ENCODE data around the gene DAB2. TPM values are rescaled to one million over a fixed set of nuclear protein-coding genes. Genes with fewer than 3 reads are reported as not detected.
A peak's percentile ranks its signal among the peaks of the same experiment; 100 is the strongest.

Gene DAB2
- total RNA-seq, 6 experiments from 2014 or later = 228 to 285 (median 237) TPM

DNA sequence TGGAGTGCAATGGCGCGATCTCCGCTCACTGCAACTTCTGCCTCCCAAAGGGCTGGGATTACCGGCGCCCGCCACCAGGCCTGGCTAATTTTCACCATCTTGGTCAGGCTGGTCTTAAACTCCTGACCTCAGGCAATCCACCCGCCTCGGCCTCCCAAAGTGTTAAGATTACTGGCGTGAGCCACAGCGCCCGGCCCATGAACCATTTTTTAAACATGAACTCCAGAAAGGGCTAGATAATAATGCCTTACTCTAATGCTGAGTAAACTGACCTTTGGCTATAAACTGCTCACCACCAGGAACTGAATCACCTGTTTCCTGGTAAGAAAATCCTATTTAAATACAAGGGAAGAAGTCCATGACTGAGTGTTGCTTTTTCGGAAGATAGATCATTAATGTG is 23.2 kb upstream of the DAB2 start:
- TF ChIP-seq, protein P1, sequence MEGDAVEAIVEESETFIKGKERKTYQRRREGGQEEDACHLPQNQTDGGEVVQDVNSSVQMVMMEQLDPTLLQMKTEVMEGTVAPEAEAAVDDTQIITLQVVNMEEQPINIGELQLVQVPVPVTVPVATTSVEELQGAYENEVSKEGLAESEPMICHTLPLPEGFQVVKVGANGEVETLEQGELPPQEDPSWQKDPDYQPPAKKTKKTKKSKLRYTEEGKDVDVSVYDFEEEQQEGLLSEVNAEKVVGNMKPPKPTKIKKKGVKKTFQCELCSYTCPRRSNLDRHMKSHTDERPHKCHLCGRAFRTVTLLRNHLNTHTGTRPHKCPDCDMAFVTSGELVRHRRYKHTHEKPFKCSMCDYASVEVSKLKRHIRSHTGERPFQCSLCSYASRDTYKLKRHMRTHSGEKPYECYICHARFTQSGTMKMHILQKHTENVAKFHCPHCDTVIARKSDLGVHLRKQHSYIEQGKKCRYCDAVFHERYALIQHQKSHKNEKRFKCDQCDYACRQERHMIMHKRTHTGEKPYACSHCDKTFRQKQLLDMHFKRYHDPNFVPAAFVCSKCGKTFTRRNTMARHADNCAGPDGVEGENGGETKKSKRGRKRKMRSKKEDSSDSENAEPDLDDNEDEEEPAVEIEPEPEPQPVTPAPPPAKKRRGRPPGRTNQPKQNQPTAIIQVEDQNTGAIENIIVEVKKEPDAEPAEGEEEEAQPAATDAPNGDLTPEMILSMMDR (IDR thresholded peaks at IDR 0.05) = no peak
- Mint-ChIP-seq H3K9me3 (no peaks in the 10 kb centered on the region), H3K36me3 (ENCODE audit: low read depth) (no peaks in the 10 kb centered on the region; the same call in 1 of the 2 replicates), H3K4me3 (no peak overlapping the region), H3K4me1 (ENCODE audit: low read depth) (peaks cover 51% of the 10 kb centered on the region), H3K27me3 (ENCODE audit: insufficient read depth) (no peaks in the 10 kb centered on the region), H3K27ac (no peak overlapping the region)
- DNase-seq = no peak

DNA sequence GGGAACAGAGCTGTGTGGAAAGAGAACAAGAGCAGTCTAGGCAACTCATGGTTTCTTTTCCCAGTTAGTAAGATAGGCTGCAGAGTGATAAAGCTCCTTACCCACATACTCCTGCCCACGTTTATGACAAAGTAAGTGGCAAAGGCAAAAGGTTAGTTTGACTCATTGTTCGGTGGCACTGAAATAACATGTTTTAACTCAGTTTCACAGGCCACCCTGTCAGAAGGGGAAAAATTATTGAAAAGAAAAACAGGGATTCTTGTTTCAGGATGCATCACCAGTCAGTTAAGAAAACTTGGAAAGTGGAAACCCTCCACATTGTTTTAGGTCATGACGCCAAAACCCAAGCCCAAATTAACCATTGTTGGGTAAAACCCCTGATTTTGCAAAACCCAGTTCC is 22.3 kb upstream of the DAB2 start:
- Mint-ChIP-seq H3K27ac (peak overlapping the region; percentile 49; the same call in 1 of the 2 replicates), H3K27me3 (ENCODE audit: insufficient read depth) (no peaks in the 10 kb centered on the region), H3K4me1 (ENCODE audit: low read depth) (peaks cover 44% of the 10 kb centered on the region), H3K4me3 (no peak overlapping the region; the same call in 1 of the 2 replicates), H3K36me3 (ENCODE audit: low read depth) (no peaks in the 10 kb centered on the region; the same call in 1 of the 2 replicates), H3K9me3 (no peaks in the 10 kb centered on the region)
- TF ChIP-seq, protein P1 (IDR thresholded peaks at IDR 0.05) = no peak
- no peak for DNase-seq

DNA sequence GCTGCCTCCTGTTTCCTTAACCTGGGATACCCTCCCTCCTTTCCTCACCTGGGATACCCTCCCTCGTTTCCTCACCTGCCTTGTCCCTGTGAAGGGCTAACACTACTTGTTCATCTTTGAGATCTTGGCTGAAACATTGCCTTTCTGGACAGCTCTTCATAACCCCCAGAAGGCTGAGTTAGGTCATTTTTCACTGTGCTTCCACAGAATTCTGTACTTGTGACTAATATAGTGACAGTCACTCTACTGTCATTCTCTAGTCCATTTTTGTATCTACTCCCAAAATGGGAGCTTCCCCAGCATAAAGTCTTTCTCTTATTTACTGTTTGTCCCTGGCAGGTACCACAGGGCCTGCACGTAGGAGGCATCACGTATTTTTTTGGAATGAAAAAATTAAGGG is 21.5 kb upstream of the DAB2 start:
- TF ChIP-seq, protein P1 (IDR thresholded peaks at IDR 0.05) = no peak
- no peak for DNase-seq
- Mint-ChIP-seq H3K27ac (no peak overlapping the region), H3K36me3 (ENCODE audit: low read depth) (no peaks in the 10 kb centered on the region; the same call in 1 of the 2 replicates), H3K4me3 (no peak overlapping the region), H3K27me3 (ENCODE audit: insufficient read depth) (no peaks in the 10 kb centered on the region), H3K4me1 (ENCODE audit: low read depth) (peaks cover 46% of the 10 kb centered on the region), H3K9me3 (no peaks in the 10 kb centered on the region)

DNA sequence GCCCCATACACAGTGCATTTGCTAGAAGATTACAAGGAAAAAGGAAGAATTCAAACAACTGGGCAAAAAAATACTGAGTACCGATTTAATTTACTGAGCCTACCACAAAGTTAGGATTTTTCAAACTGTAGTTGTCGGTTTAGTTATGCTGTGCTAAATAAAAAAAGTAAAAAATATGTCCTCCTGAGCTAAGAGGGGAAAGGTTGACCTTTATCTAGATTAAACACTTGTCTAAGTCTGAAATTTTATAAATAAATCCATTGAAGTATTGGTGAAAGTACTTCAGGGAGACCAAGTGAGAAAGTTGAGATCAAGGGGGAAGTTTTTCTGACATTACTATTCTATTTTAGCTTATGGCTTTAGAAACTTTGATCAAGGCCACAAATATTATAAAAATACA is 19.1 kb upstream of the DAB2 start:
- no peak for DNase-seq
- H3K36me3 Mint-ChIP-seq (ENCODE audit: low read depth) = no peaks in the 10 kb centered on the region; the same call in 1 of the 2 replicates
- H3K4me3 Mint-ChIP-seq = no peak overlapping the region
- no peaks in the 10 kb centered on the region for H3K27me3 Mint-ChIP-seq (ENCODE audit: insufficient read depth)
- H3K27ac Mint-ChIP-seq = no peak overlapping the region
- H3K9me3 Mint-ChIP-seq = no peaks in the 10 kb centered on the region
- TF ChIP-seq, protein P1 (IDR thresholded peaks at IDR 0.05) = no peak
- peaks cover 61% of the 10 kb centered on the region for H3K4me1 Mint-ChIP-seq (ENCODE audit: low read depth)

DNA sequence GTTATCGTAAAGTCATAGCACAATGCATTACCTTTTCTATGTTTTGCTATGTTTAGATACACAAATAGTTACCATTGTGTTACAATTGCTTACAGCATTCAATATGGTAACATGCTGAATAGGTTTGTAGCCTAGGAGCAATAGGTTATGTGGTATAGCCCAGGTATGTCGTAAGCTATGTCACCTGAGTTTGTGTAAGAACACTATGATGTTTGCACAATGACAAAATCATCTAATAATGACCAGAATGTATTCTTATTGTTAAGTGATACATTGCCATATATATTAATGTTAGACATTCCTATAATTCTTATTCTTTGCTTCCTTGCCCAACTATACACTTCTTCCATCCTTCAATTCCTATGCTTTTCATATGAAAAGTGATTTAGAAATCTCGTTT is 18.2 kb upstream of the DAB2 start:
- H3K4me1 Mint-ChIP-seq (ENCODE audit: low read depth) = peaks cover 56% of the 10 kb centered on the region
- no peaks in the 10 kb centered on the region; the same call in 1 of the 2 replicates for H3K36me3 Mint-ChIP-seq (ENCODE audit: low read depth)
- no peak overlapping the region for H3K27ac Mint-ChIP-seq
- no peaks in the 10 kb centered on the region for H3K9me3 Mint-ChIP-seq
- TF ChIP-seq, protein P1 (IDR thresholded peaks at IDR 0.05) = no peak
- no peaks in the 10 kb centered on the region for H3K27me3 Mint-ChIP-seq (ENCODE audit: insufficient read depth)
- no peak overlapping the region for H3K4me3 Mint-ChIP-seq
- no peak for DNase-seq

DNA sequence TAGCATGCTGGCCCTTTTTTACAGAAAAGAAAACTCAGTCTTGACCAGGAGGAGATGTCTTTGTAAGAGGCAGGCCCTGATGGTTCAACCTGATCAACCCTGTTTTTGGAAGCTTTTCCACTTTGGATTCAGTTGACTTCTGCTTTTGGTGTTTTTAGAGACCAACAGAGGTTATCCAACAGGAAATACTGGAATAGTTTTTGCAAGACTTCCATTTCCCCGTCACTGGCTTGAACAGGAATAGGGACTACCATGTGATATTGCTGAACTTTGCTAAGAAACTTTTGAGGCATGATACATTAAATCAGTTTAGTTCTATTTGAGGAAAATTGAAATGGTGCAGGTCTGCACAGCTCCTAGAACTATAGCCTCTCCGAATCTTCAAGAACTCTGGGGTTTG is 17.1 kb upstream of the DAB2 start:
- TF ChIP-seq, protein P1 (IDR thresholded peaks at IDR 0.05) = no peak
- H3K36me3 Mint-ChIP-seq (ENCODE audit: low read depth) = no peaks in the 10 kb centered on the region
- no peak overlapping the region for H3K27ac Mint-ChIP-seq
- no peak for DNase-seq
- H3K27me3 Mint-ChIP-seq (ENCODE audit: insufficient read depth) = no peaks in the 10 kb centered on the region
- H3K4me1 Mint-ChIP-seq (ENCODE audit: low read depth) = peaks cover 52% of the 10 kb centered on the region
- no peaks in the 10 kb centered on the region for H3K9me3 Mint-ChIP-seq
- H3K4me3 Mint-ChIP-seq = no peak overlapping the region
